A172 (cell line): ENCODE data around the gene TMEM208. TPM values are rescaled to one million over a fixed set of nuclear protein-coding genes. Genes with fewer than 3 reads are reported as not detected.

Source experiments
- DNase-seq: peaks from one replicate; pipeline ENCODE4 v3.0.0-alpha.2; 2015; ENCODE audit warnings: low spot score
- total RNA-seq: library from RNA; depleted of rRNA; stranded (reverse); fragments of >200 nt; shearing (Covaris generic); gene quantifications from 2 replicates; pipeline ENCODE4 v1.2.3, GENCODE V29; 2014; rRNA removed

TMEM208 gene
- total RNA-seq, 1 experiment from 2014 or later = 59.4 TPM

GRCh38 chr16:67277294-67277998 is 50.5 kb downstream of the TMEM208 start:
- DNase-seq = peak; percentile 99

GRCh38 chr16:67277999-67278772 is 51.3 kb downstream of the TMEM208 start:
- DNase-seq = peak; percentile 84

Other genes with a start within 250 kb of the TMEM208 start
- gene CES4A, start 238.5 kb upstream of the TMEM208 start, total RNA-seq = not detected in 2 replicates
- gene CBFB, start 198.0 kb upstream of the TMEM208 start, total RNA-seq = 72.3 and 89.4 TPM in 2 replicates
- 21.7 and 26.4 TPM in 2 replicates for gene PHAF1, start 117.2 kb upstream of the TMEM208 start, total RNA-seq
- gene B3GNT9, start 76.1 kb upstream of the TMEM208 start, total RNA-seq = 63.0 and 65.1 TPM in 2 replicates
- gene TRADD, start 67.2 kb upstream of the TMEM208 start, total RNA-seq = 28.9 and 36.1 TPM in 2 replicates
- 7.3 and 9.0 TPM in 2 replicates for gene FBXL8, start 67.2 kb upstream of the TMEM208 start, total RNA-seq
- gene HSF4, start 62.4 kb upstream of the TMEM208 start, total RNA-seq = 5.8 and 10.9 TPM in 2 replicates
- 11.2 and 19.6 TPM in 2 replicates for gene NOL3, start 56.6 kb upstream of the TMEM208 start, total RNA-seq
- 15.6 and 17.5 TPM in 2 replicates for gene MATCAP1, start 43.2 kb upstream of the TMEM208 start, total RNA-seq
- 0.12 and 0.50 TPM in 2 replicates for gene EXOC3L1, start 37.0 kb upstream of the TMEM208 start, total RNA-seq
- 99.6 and 115 TPM in 2 replicates for gene E2F4, start 35.0 kb upstream of the TMEM208 start, total RNA-seq
- 0.24 and 0.48 TPM in 2 replicates for gene ELMO3, start 28.0 kb upstream of the TMEM208 start, total RNA-seq
- gene FHOD1, start 20.4 kb downstream of the TMEM208 start, total RNA-seq = 10.3 and 13.2 TPM in 2 replicates
- gene SLC9A5, start 21.8 kb downstream of the TMEM208 start, total RNA-seq = 0.03 and 0.29 TPM in 2 replicates
- gene PLEKHG4, start 52.4 kb downstream of the TMEM208 start, total RNA-seq = 0.14 TPM in 1 of 2 replicates, not detected in the other
- not detected in 2 replicates for gene KCTD19, start 99.6 kb downstream of the TMEM208 start, total RNA-seq
- not detected in 2 replicates for gene LRRC36, start 99.7 kb downstream of the TMEM208 start, total RNA-seq
- gene TPPP3, start 166.4 kb downstream of the TMEM208 start, total RNA-seq = 0.31 TPM in 1 of 2 replicates, not detected in the other
- 18.2 and 24.3 TPM in 2 replicates for gene ZDHHC1, start 189.3 kb downstream of the TMEM208 start, total RNA-seq
- gene HSD11B2, start 204.0 kb downstream of the TMEM208 start, total RNA-seq = 0.93 TPM in 1 of 2 replicates, not detected in the other